GM23338 (cell line): Measurements from ENCODE around the gene ZNF664.

Experiments used
- EZH2 ChIP-seq: fragments of 200-600 bp; sonication (generic); IDR thresholded peaks from one replicate; pipeline ENCODE4 v1.8.0; 2017; ENCODE audit warnings: antibody characterized with exemption, mild to moderate bottlenecking, low read depth; ENCODE audit not compliant: unreplicated experiment
- JUNB ChIP-seq: IDR thresholded peaks from one replicate; pipeline ENCODE4 v1.6.1; 2016; ENCODE audit warnings: antibody characterized with exemption; ENCODE audit not compliant: unreplicated experiment
- POLR2AphosphoS5 ChIP-seq: IDR thresholded peaks from 2 replicates; pipeline ENCODE4 v1.6.1; 2016; ENCODE audit warnings: antibody characterized with exemption, low read depth
- TF ChIP-seq, protein P1 (sequence below), 2 experiments: fragments of 200-600 bp in 1 of 2; sonication (generic) in 1 of 2; conservative IDR thresholded peaks; 2 replicates each; pipeline versions ENCODE4 v1.5.1 to v1.6.1; 2016 to 2017; ENCODE audit warnings: antibody characterized with exemption in 2 of 2, low read depth in 2 of 2, mild to moderate bottlenecking in 2 of 2, moderate library complexity in 1 of 2
- TF ChIP-seq, protein P2 (sequence below): IDR thresholded peaks from 2 replicates; pipeline ENCODE4 v1.6.1; 2016; ENCODE audit warnings: antibody characterized with exemption
- TF ChIP-seq, protein P3 (sequence below): IDR thresholded peaks from one replicate; pipeline ENCODE4 v1.6.1; 2018; ENCODE audit warnings: antibody characterized with exemption; ENCODE audit not compliant: unreplicated experiment

DNA sequence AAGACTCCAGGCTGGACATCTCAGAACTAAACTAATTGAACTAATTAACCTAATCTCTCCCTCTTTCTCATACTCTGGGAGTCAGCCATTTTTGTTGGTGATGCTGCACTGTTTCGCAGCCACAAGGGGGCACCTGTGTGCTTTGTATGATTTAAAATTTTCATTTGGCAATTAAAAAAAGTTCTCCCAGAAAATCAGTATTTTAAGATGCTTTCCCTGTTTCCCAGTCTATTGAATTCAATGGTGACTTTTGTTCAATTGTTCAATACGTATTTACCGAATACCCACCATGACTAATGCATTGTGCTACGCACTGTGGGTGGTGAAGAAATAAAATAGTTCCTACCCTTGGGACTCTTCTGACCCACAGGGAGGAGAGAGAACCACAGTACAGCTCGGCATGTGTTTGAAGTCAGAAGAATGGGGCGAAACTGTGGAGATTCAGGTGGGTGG, 63.7 kb downstream of the ZNF664 start:
- TF ChIP-seq, protein P1, sequence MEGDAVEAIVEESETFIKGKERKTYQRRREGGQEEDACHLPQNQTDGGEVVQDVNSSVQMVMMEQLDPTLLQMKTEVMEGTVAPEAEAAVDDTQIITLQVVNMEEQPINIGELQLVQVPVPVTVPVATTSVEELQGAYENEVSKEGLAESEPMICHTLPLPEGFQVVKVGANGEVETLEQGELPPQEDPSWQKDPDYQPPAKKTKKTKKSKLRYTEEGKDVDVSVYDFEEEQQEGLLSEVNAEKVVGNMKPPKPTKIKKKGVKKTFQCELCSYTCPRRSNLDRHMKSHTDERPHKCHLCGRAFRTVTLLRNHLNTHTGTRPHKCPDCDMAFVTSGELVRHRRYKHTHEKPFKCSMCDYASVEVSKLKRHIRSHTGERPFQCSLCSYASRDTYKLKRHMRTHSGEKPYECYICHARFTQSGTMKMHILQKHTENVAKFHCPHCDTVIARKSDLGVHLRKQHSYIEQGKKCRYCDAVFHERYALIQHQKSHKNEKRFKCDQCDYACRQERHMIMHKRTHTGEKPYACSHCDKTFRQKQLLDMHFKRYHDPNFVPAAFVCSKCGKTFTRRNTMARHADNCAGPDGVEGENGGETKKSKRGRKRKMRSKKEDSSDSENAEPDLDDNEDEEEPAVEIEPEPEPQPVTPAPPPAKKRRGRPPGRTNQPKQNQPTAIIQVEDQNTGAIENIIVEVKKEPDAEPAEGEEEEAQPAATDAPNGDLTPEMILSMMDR (conservative IDR thresholded peaks at IDR 0.05; ENCODE audit: low read depth in 2 of 2): peak; percentile 84 to 100
- TF ChIP-seq EZH2 (no peak), POLR2AphosphoS5 (no peak), JUNB (no peak)
- TF ChIP-seq, protein P2, sequence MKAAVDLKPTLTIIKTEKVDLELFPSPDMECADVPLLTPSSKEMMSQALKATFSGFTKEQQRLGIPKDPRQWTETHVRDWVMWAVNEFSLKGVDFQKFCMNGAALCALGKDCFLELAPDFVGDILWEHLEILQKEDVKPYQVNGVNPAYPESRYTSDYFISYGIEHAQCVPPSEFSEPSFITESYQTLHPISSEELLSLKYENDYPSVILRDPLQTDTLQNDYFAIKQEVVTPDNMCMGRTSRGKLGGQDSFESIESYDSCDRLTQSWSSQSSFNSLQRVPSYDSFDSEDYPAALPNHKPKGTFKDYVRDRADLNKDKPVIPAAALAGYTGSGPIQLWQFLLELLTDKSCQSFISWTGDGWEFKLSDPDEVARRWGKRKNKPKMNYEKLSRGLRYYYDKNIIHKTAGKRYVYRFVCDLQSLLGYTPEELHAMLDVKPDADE: no peak
- TF ChIP-seq, protein P3, sequence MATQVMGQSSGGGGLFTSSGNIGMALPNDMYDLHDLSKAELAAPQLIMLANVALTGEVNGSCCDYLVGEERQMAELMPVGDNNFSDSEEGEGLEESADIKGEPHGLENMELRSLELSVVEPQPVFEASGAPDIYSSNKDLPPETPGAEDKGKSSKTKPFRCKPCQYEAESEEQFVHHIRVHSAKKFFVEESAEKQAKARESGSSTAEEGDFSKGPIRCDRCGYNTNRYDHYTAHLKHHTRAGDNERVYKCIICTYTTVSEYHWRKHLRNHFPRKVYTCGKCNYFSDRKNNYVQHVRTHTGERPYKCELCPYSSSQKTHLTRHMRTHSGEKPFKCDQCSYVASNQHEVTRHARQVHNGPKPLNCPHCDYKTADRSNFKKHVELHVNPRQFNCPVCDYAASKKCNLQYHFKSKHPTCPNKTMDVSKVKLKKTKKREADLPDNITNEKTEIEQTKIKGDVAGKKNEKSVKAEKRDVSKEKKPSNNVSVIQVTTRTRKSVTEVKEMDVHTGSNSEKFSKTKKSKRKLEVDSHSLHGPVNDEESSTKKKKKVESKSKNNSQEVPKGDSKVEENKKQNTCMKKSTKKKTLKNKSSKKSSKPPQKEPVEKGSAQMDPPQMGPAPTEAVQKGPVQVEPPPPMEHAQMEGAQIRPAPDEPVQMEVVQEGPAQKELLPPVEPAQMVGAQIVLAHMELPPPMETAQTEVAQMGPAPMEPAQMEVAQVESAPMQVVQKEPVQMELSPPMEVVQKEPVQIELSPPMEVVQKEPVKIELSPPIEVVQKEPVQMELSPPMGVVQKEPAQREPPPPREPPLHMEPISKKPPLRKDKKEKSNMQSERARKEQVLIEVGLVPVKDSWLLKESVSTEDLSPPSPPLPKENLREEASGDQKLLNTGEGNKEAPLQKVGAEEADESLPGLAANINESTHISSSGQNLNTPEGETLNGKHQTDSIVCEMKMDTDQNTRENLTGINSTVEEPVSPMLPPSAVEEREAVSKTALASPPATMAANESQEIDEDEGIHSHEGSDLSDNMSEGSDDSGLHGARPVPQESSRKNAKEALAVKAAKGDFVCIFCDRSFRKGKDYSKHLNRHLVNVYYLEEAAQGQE: no peak
